ENCODE data around the gene YBX2.

YBX2 gene

GRCh38 chr17:7304179-7304578, 9.7 kb upstream of the YBX2 start:
- DNase-seq (ENCODE audit: low read depth in 2 of 2, low spot score in 1 of 2), result no peak

GRCh38 chr17:7296189-7296861, 1.9 kb upstream of the YBX2 start:
- peak in 1 of 2 donors; percentile 25 for DNase-seq (ENCODE audit: low read depth in 2 of 2, low spot score in 1 of 2)

DNA sequence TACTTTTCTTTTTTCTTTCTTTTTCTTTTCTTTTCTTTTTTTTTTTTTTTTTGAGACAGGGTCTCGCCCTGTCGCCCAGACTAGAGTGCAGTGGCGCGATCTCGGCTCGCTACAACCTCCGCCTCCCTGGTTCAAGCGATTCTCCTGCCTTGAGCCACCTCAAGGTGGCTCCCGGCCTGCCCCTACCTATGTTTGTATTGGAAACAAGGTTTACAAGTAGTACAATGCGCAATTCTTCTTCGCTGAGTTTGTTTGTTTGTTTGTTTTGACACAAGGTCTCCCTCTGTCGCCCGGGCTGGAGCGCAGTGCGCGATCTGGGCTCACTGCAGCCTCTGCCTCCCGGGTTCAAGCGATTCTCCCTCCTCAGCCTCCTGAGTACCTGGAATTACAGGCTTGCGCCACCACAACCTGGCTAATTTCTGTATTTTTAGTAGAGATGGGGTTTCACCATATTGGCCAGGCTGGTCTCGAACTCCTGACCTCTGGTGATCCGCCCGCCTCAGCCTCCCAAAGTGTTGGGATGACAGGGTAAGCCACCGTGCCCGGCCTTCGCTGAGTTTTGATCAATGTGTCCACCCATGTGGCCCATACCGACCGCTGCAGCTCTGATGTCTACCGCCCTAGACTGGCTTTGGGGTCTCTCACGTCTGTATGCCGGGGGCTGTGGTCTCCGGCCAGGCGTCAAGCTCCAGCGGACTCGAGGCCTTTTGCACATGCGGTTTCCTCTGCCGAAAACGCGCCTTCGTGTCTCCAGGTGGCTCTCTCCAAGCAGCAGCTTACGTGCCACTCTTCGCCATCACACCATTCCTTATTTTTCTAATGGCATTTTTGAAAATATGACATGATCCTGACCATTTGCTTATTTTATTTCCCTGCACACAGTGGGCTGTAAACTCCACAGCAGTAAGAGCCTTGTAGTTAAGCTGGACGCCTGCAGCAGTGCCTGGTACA, 1.1 kb upstream of the YBX2 start:
- DNase-seq (ENCODE audit: low read depth in 2 of 2, low spot score in 1 of 2), result no peak

GRCh38 chr17:7293816-7294613, 424 bp downstream of the YBX2 start:
- no peak for DNase-seq (ENCODE audit: low read depth in 2 of 2, low spot score in 1 of 2)

DNA sequence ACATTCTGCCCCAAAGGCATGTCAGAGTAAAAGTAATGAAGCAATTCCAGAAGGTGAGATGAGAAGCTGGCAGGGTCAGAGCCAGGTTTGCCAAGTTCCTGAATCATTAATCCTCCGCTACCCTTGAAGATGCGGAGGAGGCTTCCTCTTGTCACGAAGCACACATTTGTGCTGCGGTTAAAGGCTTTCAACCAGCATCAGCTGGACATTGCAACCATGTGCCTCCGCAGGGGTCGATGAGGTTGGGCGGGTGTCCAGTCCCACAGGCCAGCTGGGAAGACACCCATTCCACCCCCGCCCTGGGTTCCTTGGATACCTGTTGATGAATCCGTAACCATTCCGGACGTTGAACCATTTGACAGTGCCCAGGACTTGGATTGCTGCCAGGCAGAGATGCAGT, 1.3 kb downstream of the YBX2 start:
- DNase-seq (ENCODE audit: low read depth in 2 of 2, low spot score in 1 of 2), result no peak

DNA sequence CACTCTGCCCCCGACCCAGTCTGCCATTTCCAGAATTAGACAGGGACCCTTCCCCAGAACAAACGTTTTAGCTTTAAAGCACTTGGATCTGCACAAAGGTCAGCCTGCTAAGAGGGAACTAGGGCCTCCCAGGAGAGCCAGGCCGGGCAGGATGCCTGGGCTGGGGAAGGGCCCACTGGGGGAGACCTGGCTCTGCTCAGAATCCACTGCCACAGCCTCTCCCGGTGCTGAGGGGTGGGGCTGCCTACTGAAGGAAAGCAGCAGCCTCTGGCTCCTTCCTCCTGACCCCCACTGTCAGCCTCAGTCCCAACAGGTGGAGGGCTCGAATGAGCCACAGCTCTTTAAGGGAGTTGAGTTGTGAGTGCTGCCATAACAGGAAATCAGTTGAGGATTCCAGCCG, 1.7 kb downstream of the YBX2 start:
- DNase-seq (ENCODE audit: low read depth in 2 of 2, low spot score in 1 of 2), result no peak

GRCh38 chr17:7292194-7292593, 2.2 kb downstream of the YBX2 start:
- no peak for DNase-seq (ENCODE audit: low read depth in 2 of 2, low spot score in 1 of 2)

- DNase-seq (ENCODE audit: low read depth in 2 of 2, low spot score in 1 of 2), result no peak
These were observed 3.8 kb downstream of the YBX2 start for GRCh38 chr17:7290685-7291084.

DNA sequence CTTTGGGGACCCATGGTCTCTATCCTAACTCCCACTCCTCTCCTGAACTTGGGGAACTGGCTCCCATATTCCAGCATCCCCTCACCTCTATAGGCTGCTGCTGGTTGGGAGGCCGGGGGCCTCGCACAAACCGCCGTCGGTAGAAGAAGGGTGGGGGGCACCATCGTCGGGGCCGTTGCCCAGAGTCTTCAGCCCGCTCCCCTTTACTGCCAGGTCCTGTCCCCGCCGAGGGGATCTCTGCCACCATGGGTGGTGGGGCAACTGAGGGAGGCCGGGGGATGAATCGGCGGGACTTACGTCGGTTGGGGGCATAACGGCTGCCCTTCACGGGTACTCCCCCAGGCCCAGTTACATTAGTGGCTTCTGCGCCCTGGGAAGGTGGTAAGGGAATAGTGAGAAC, 4.3 kb downstream of the YBX2 start:
- DNase-seq (ENCODE audit: low read depth in 2 of 2, low spot score in 1 of 2), result no peak

- no peak for DNase-seq (ENCODE audit: low read depth in 2 of 2, low spot score in 1 of 2)
These were observed 5.0 kb downstream of the YBX2 start for GRCh38 chr17:7289256-7290032.

DNA sequence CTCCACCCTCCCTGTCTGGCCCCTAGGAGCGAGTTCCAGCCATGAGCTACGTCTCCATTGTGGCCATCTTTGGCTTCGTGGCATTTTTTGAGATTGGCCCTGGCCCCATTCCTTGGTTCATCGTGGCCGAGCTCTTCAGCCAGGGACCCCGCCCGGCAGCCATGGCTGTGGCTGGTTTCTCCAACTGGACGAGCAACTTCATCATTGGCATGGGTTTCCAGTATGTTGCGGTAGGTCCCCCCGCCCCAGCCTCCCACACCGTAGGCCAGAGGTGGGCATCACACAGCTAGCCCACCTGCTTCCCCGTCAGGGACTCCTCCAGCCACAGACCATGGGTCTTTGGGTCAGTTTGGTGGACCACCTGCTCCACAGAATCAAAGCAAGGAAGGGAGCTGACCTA, 8.8 kb downstream of the YBX2 start:
- DNase-seq (ENCODE audit: low read depth in 2 of 2, low spot score in 1 of 2), result no peak

- no peak for DNase-seq (ENCODE audit: low read depth in 2 of 2, low spot score in 1 of 2)
These were observed 9.5 kb downstream of the YBX2 start for GRCh38 chr17:7284911-7285310.

- DNase-seq (ENCODE audit: low read depth in 2 of 2, low spot score in 1 of 2), result no peak
These were observed 10.8 kb downstream of the YBX2 start for GRCh38 chr17:7283471-7284216.

DNA sequence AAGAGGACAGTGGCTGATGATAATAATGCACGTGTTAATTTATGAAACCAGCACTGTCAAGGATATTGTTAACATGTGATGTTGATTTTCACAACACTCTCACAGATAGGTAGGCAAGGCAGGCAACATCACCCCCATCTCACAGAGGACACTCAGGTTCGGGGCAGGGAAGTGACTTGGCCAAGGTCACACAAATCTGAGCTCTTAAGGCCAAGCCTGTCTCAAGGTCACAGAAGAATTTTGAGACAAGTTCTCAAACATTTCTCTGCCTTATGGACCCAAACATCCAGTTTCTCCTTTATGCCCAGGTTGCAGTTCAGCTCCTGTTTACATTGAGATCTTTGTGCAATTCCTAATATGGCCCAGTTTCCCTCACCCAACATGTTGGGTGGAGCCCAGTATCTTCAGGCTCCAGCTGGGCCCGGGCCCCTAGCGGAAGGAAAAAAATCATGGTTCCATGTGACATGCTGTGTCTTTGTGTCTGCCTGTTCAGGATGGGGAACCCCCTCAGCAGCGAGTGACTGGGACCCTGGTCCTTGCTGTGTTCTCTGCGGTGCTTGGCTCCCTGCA, 11.6 kb downstream of the YBX2 start:
- no peak for DNase-seq (ENCODE audit: low read depth in 2 of 2, low spot score in 1 of 2)

GRCh38 chr17:7281953-7282751, 12.3 kb downstream of the YBX2 start:
- no peak for DNase-seq (ENCODE audit: low read depth in 2 of 2, low spot score in 1 of 2)

DNA sequence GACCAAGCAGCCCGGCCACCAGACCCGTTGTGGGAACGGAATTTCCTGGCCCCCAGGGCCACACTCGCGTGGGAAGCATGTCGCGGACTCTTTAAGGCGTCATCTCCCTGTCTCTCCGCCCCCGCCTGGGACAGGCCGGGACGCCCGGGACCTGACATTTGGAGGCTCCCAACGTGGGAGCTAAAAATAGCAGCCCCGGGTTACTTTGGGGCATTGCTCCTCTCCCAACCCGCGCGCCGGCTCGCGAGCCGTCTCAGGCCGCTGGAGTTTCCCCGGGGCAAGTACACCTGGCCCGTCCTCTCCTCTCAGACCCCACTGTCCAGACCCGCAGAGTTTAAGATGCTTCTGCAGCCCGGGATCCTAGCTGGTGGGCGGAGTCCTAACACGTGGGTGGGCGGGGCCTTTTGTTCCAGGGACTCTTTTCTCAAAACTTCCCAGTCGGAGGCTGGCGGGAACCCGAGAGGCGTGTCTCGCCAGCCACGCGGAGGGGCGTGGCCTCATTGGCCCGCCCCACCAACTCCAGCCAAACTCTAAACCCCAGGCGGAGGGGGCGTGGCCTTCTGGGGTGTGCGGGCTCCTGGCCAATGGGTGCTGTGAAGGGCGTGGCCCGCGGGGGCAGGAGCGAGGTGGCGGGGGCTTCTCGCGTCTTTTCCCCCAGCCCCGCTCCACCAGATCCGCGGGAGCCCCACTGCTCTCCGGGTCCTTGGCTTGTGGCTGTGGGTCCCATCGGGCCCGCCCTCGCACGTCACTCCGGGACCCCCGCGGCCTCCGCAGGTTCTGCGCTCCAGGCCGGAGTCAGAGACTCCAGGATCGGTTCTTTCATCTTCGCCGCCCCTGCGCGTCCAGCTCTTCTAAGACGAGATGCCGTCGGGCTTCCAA, 13.1 kb downstream of the YBX2 start, which contains the start of gene SLC2A4:
SLC2A4 (plus strand) TSS at position 645 of the 879 bp plus-strand sequence; CDS start at position 862, 217 bp downstream.
- DNase-seq (ENCODE audit: low read depth in 2 of 2, low spot score in 1 of 2), result peak; percentile 62 to 73

DNA sequence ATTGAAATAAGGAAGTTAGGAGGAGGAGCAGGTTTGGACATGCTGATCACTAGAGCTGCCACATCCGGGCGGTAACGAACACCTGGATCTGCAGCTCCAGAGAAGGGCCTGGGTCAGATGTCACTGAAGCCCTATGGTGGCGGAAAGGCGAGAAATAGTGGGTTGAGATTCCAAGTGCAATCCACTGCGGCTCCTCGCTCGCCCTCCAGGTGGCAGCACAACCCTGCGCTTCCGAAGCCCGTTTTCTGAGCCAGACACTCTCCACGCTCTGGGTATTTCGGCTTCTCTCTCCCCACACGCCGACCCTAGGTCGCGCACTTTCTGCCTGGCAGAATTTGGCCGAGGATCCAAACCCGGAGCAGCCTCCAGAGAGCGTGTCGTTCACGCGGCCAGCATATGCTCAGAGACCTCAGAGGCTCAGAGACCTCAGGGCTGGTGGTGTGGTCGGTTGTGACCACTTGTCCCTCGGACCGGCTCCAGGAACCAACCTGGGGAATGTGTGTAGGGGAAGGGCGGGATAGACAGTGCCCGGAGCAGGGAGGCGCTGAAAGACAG, 13.8 kb downstream of the YBX2 start:
- DNase-seq (ENCODE audit: low read depth in 2 of 2, low spot score in 1 of 2), result peak; percentile 69 to 71

DNA sequence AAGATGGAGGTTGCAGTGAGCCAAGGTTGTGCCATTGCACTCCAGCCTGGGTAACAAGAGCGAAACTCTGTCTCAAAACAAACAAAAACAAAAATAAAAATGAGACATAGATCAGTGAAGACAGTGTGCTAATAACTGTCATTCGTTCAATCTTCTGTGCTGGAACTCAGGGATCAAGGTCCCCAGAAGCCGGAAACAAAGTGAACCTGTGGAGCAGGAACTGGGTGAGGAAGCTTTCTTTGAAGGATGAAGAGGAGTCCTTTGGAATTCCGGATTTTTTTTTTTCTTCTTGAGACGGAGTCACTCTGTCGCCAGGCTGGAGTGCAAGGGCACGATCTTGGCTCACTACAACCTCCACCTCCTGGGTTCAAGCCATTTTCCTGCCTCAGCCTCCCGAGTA, 15.0 kb downstream of the YBX2 start:
- no peak for DNase-seq (ENCODE audit: low read depth in 2 of 2, low spot score in 1 of 2)

Measured in stimulated activated CD8-positive, alpha-beta memory T cell treated with anti-CD3 and anti-CD28 coated beads, Interleukin-4, amount 100 ng/mL, for 4 hours (primary cell).